ENCODE results near the gene GMDS.

GMDS gene

DNA sequence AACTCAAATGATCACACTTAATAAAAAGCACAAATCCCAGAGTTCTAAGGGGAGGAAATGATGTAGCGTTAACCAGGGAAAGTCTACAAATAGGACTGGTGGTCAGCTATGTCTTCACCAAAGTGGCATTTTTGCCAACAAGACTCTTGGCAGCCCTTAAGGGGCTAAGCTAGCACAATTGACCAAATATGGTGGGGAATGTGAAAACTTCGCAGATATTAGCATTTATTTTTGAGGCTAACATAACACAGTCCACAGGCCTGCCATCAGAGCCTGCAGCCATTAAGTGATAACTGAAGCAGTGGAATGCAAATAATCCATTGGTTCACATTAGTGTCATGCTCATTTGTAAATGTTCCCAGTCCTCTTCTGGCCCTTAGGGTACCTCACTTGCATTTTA, 361.1 kb downstream of the GMDS start:
- no peaks in the 10 kb centered on the region for H3K9me3 ChIP-seq (ENCODE audit: insufficient read depth, low read length, severe bottlenecking)
- no peak overlapping the region for H2AFZ ChIP-seq (ENCODE audit: low read depth, low read length)
- H3K36me3 ChIP-seq (ENCODE audit: insufficient read depth, low read length), result no peaks in the 10 kb centered on the region
- no peak overlapping the region for H3K4me3 ChIP-seq (ENCODE audit: low read depth in 1 of 2, low read length in 2 of 2)
- ATAC-seq (ENCODE audit: insufficient read depth, low read depth) (no peak), DNase-seq (no peak)
- H3K4me2 ChIP-seq (ENCODE audit: insufficient read depth, low read length), result no peak overlapping the region
- H4K20me1 ChIP-seq (ENCODE audit: insufficient read depth, low read length), result no peaks in the 10 kb centered on the region
- no peaks in the 10 kb centered on the region for H3K4me1 ChIP-seq (ENCODE audit: insufficient read depth, low read length)
- H3K9ac ChIP-seq (ENCODE audit: low read depth, low read length), result no peak overlapping the region
- no peak overlapping the region for H3K27ac ChIP-seq (ENCODE audit: low read length)
- no peaks in the 10 kb centered on the region for H3K79me2 ChIP-seq (ENCODE audit: insufficient read depth, low read length)
- TF ChIP-seq, protein P1, sequence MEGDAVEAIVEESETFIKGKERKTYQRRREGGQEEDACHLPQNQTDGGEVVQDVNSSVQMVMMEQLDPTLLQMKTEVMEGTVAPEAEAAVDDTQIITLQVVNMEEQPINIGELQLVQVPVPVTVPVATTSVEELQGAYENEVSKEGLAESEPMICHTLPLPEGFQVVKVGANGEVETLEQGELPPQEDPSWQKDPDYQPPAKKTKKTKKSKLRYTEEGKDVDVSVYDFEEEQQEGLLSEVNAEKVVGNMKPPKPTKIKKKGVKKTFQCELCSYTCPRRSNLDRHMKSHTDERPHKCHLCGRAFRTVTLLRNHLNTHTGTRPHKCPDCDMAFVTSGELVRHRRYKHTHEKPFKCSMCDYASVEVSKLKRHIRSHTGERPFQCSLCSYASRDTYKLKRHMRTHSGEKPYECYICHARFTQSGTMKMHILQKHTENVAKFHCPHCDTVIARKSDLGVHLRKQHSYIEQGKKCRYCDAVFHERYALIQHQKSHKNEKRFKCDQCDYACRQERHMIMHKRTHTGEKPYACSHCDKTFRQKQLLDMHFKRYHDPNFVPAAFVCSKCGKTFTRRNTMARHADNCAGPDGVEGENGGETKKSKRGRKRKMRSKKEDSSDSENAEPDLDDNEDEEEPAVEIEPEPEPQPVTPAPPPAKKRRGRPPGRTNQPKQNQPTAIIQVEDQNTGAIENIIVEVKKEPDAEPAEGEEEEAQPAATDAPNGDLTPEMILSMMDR (IDR thresholded peaks at IDR 0.05; ENCODE audit: borderline replicate concordance, extremely low read depth, low read length, poor library complexity, severe bottlenecking), result no peak
- TF ChIP-seq EZH2 (IDR thresholded peaks at IDR 0.05; ENCODE audit: borderline replicate concordance, low read depth, low read length, severe bottlenecking), result no peak
- H3K27me3 ChIP-seq (ENCODE audit: insufficient read depth, low read length, poor library complexity), result no peaks in the 10 kb centered on the region

DNA sequence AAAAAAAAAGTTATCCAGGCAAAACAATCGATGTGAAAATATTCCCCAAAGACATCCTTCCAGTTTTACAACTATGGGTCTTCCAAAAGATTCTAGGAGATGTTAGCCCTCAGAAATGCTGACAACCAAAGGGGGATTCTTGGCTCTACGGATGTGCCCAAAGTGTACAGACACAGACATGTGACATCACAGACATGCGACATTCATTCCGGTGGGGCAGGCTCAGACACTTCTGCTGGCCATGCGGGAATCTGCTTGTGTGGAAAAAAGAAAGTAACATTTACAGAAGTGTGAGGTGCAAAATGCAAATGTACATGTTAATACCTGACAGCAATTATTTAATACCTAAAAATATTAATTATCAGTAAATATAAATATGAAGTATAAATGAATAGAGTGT, 367.1 kb downstream of the GMDS start:
- no peak overlapping the region for H3K9ac ChIP-seq (ENCODE audit: low read depth, low read length)
- no peaks in the 10 kb centered on the region for H3K79me2 ChIP-seq (ENCODE audit: insufficient read depth, low read length)
- no peaks in the 10 kb centered on the region for H3K9me3 ChIP-seq (ENCODE audit: insufficient read depth, low read length, severe bottlenecking)
- no peak for ATAC-seq (ENCODE audit: insufficient read depth, low read depth)
- TF ChIP-seq, protein P1 (IDR thresholded peaks at IDR 0.05; ENCODE audit: borderline replicate concordance, extremely low read depth, low read length, poor library complexity, severe bottlenecking), result no peak
- TF ChIP-seq EZH2 (IDR thresholded peaks at IDR 0.05; ENCODE audit: borderline replicate concordance, low read depth, low read length, severe bottlenecking), result no peak
- DNase-seq, result no peak
- no peak overlapping the region for H3K27ac ChIP-seq (ENCODE audit: low read length)
- no peak overlapping the region for H2AFZ ChIP-seq (ENCODE audit: low read depth, low read length)
- H4K20me1 ChIP-seq (ENCODE audit: insufficient read depth, low read length), result no peaks in the 10 kb centered on the region
- H3K4me3 ChIP-seq (ENCODE audit: low read depth in 1 of 2, low read length in 2 of 2), result no peak overlapping the region
- no peaks in the 10 kb centered on the region for H3K36me3 ChIP-seq (ENCODE audit: insufficient read depth, low read length)
- H3K4me1 ChIP-seq (ENCODE audit: insufficient read depth, low read length), result no peaks in the 10 kb centered on the region
- no peaks in the 10 kb centered on the region for H3K27me3 ChIP-seq (ENCODE audit: insufficient read depth, low read length, poor library complexity)
- no peak overlapping the region for H3K4me2 ChIP-seq (ENCODE audit: insufficient read depth, low read length)

DNA sequence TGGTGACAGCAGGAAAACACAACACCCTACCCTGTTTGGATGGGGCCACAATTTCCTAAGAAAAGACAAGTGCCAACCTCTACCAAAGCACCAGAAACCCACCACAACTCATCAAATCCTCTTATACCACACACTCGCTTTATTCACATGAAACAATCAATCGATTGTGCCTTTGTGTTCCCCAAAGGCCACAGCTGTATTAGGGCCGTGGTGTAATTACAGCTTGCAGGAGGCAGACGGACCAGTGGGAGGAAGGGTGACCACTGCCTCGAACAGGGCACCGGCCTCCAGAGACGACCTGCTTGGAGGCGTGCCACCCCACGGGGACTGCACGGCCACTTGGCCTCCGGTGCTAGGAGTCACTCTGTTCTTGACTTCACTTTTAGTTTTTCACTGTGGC, 371.6 kb downstream of the GMDS start:
- Histone ChIP-seq H3K79me2 (ENCODE audit: insufficient read depth, low read length) (no peaks in the 10 kb centered on the region), H3K4me3 (ENCODE audit: low read depth in 1 of 2, low read length in 2 of 2) (no peak overlapping the region), H3K4me1 (ENCODE audit: insufficient read depth, low read length) (no peaks in the 10 kb centered on the region), H3K36me3 (ENCODE audit: insufficient read depth, low read length) (no peaks in the 10 kb centered on the region), H2AFZ (ENCODE audit: low read depth, low read length) (no peak overlapping the region), H3K9me3 (ENCODE audit: insufficient read depth, low read length, severe bottlenecking) (no peaks in the 10 kb centered on the region), H3K4me2 (ENCODE audit: insufficient read depth, low read length) (no peak overlapping the region), H3K27ac (ENCODE audit: low read length) (no peak overlapping the region), H4K20me1 (ENCODE audit: insufficient read depth, low read length) (no peaks in the 10 kb centered on the region), H3K9ac (ENCODE audit: low read depth, low read length) (no peak overlapping the region), H3K27me3 (ENCODE audit: insufficient read depth, low read length, poor library complexity) (no peaks in the 10 kb centered on the region)
- ATAC-seq (ENCODE audit: insufficient read depth, low read depth) (no peak), DNase-seq (no peak)
- TF ChIP-seq, protein P1 (IDR thresholded peaks at IDR 0.05; ENCODE audit: borderline replicate concordance, extremely low read depth, low read length, poor library complexity, severe bottlenecking), result no peak
- no peak for TF ChIP-seq EZH2 (IDR thresholded peaks at IDR 0.05; ENCODE audit: borderline replicate concordance, low read depth, low read length, severe bottlenecking)

DNA sequence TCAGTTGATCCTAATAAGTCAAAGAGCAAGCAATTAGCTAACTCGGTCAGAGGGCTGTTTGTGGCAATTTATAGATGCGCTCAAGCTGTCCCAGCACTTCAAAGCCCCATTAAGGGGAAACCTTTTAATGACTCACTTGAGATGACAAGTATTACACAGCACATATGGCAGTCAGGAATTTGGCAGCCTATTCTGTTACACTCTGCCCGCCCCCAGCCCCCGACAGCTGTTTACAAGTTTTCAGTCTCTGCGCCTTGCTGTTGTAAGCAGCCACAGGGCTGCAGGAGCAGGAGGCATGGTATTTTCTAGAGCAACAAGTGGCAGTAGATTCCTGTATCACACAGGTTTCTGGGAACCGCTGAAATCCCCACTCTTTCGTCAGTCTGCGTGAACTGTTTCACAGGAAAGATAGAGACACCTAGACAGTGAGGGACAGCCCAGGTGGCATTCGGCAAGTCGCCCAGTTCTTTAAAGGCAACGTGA, 372.7 kb downstream of the GMDS start:
- no peaks in the 10 kb centered on the region for H3K27me3 ChIP-seq (ENCODE audit: insufficient read depth, low read length, poor library complexity)
- H3K36me3 ChIP-seq (ENCODE audit: insufficient read depth, low read length), result no peaks in the 10 kb centered on the region
- H3K4me1 ChIP-seq (ENCODE audit: insufficient read depth, low read length), result no peaks in the 10 kb centered on the region
- H3K79me2 ChIP-seq (ENCODE audit: insufficient read depth, low read length), result no peaks in the 10 kb centered on the region
- no peak overlapping the region for H2AFZ ChIP-seq (ENCODE audit: low read depth, low read length)
- H3K4me2 ChIP-seq (ENCODE audit: insufficient read depth, low read length), result no peak overlapping the region
- no peak for TF ChIP-seq EZH2 (IDR thresholded peaks at IDR 0.05; ENCODE audit: borderline replicate concordance, low read depth, low read length, severe bottlenecking)
- TF ChIP-seq, protein P1 (IDR thresholded peaks at IDR 0.05; ENCODE audit: borderline replicate concordance, extremely low read depth, low read length, poor library complexity, severe bottlenecking), result no peak
- no peak for DNase-seq
- no peak for ATAC-seq (ENCODE audit: insufficient read depth, low read depth)
- H4K20me1 ChIP-seq (ENCODE audit: insufficient read depth, low read length), result no peaks in the 10 kb centered on the region
- H3K4me3 ChIP-seq (ENCODE audit: low read depth in 1 of 2, low read length in 2 of 2), result no peak overlapping the region
- H3K9ac ChIP-seq (ENCODE audit: low read depth, low read length), result no peak overlapping the region
- H3K27ac ChIP-seq (ENCODE audit: low read length), result no peak overlapping the region
- H3K9me3 ChIP-seq (ENCODE audit: insufficient read depth, low read length, severe bottlenecking), result no peaks in the 10 kb centered on the region

All from DND-41 (cell line).